GM12875 (cell line): ENCODE results near the gene NOS1AP.

Source experiments
- H3K4me3 ChIP-seq: one replicate; pipeline ENCODE4 v1.5.1; 2011; ENCODE audit warnings: low read depth, low read length, control low read depth
- CTCF ChIP-seq: IDR thresholded peaks from 2 replicates; pipeline ENCODE4 v1.5.1; 2011; ENCODE audit warnings: low read depth, mild to moderate bottlenecking, control low read depth, inconsistent platforms, low read length, moderate library complexity, borderline replicate concordance; ENCODE audit not compliant: insufficient read depth

The NOS1AP gene

GRCh38 chr1:162271972-162272371 lies 202.5 kb downstream of the NOS1AP start:
- TF ChIP-seq CTCF, result no peak

GRCh38 chr1:162272419-162272818 lies 202.9 kb downstream of the NOS1AP start:
- H3K4me3 ChIP-seq, result no peak overlapping the region
- no peak for TF ChIP-seq CTCF

More at GRCh38 chr1:162271972-162272371, 202.5 kb downstream of the NOS1AP start:
- H3K4me3 ChIP-seq, result no peak overlapping the region

GRCh38 chr1:162275622-162276175 lies 206.2 kb downstream of the NOS1AP start:
- TF ChIP-seq CTCF, result no peak
- H3K4me3 ChIP-seq, result no peak overlapping the region

- no peak for TF ChIP-seq CTCF
- no peak overlapping the region for H3K4me3 ChIP-seq
These were observed 207.0 kb downstream of the NOS1AP start for GRCh38 chr1:162276493-162276892.

- TF ChIP-seq CTCF, result no peak
These were observed 209.6 kb downstream of the NOS1AP start for GRCh38 chr1:162279136-162279498.

GRCh38 chr1:162281426-162281825 lies 211.9 kb downstream of the NOS1AP start:
- no peak for TF ChIP-seq CTCF
- H3K4me3 ChIP-seq, result no peak overlapping the region

More at GRCh38 chr1:162279136-162279498, 209.6 kb downstream of the NOS1AP start:
- H3K4me3 ChIP-seq, result no peak overlapping the region

- H3K4me3 ChIP-seq, result no peak overlapping the region
- TF ChIP-seq CTCF, result no peak
These were observed 214.2 kb downstream of the NOS1AP start for GRCh38 chr1:162283657-162284056.
